SU-DHL-6 (cell line): ENCODE data around the gene OXSR1.

Source experiments
- H2AFZ ChIP-seq: fragments of 200-600 bp; sonication (generic); 2 replicates; pipeline ENCODE4 v1.6.1; 2014; ENCODE audit warnings: low read depth, mild to moderate bottlenecking, moderate library complexity, mixed read lengths, antibody characterized with exemption, low read length; ENCODE audit not compliant: severe bottlenecking
- H3F3A ChIP-seq: fragments of 200-600 bp; shearing (Covaris generic); 2 replicates; pipeline ENCODE4 v1.6.0; 2016; ENCODE audit warnings: antibody characterized with exemption, mild to moderate bottlenecking; ENCODE audit not compliant: insufficient read depth
- H3K27ac ChIP-seq: fragments of 200-600 bp; sonication (generic); 2 replicates; pipeline ENCODE4 v1.5.1; 2016; ENCODE audit warnings: low read depth, mild to moderate bottlenecking, low read length, moderate library complexity, mixed read lengths
- H3K27me3 ChIP-seq: fragments of 200-600 bp; sonication (generic), shearing (Covaris generic); 2 replicates; pipeline ENCODE4 v1.6.0; 2014; ENCODE audit warnings: mild to moderate bottlenecking, low read length
- H3K36me3 ChIP-seq: fragments of 200-600 bp; sonication (generic); 2 replicates; pipeline ENCODE4 v1.6.1; 2014; ENCODE audit warnings: mild to moderate bottlenecking, low read length, mixed read lengths
- H3K4me2 ChIP-seq: fragments of 300-600, 200-600 bp; shearing (Covaris generic), sonication (generic); 2 replicates; pipeline ENCODE4 v1.6.0; 2014; ENCODE audit warnings: low read length, low read depth, mild to moderate bottlenecking; ENCODE audit not compliant: poor library complexity, severe bottlenecking
- H3K4me3 ChIP-seq: fragments of 200-600 bp; sonication (generic); 2 replicates; pipeline ENCODE4 v1.5.1; 2014; ENCODE audit warnings: antibody characterized with exemption, low read length, mild to moderate bottlenecking, mixed read lengths; ENCODE audit not compliant: insufficient read depth, poor library complexity, severe bottlenecking
- H3K79me2 ChIP-seq: fragments of 200-600 bp; sonication (generic); 2 replicates; pipeline ENCODE4 v1.6.1; 2014; ENCODE audit warnings: mild to moderate bottlenecking, low read length, moderate library complexity; ENCODE audit not compliant: insufficient read depth
- H3K9ac ChIP-seq: fragments of 200-600 bp; sonication (generic); 2 replicates; pipeline ENCODE4 v1.7.0; 2014; ENCODE audit warnings: mild to moderate bottlenecking, low read length
- H3K9me2 ChIP-seq: fragments of 200-600 bp; sonication (generic); replicated peaks from 2 replicates; pipeline ENCODE4 v1.6.1; 2014; ENCODE audit warnings: low read length; ENCODE audit not compliant: insufficient read depth
- H3K9me3 ChIP-seq: fragments of 200-600 bp; sonication (generic); 2 replicates; pipeline ENCODE4 v1.6.1; 2014; ENCODE audit warnings: low read length, mixed read lengths; ENCODE audit not compliant: insufficient read depth
- H4K20me1 ChIP-seq: fragments of 200-600 bp; sonication (generic); 2 replicates; pipeline ENCODE4 v1.6.1; 2014; ENCODE audit warnings: low read depth, mild to moderate bottlenecking, antibody characterized with exemption, low read length, moderate library complexity, mixed read lengths
- CTCF ChIP-seq: fragments of 200-600 bp; sonication (generic); IDR thresholded peaks from one replicate; pipeline ENCODE4 v1.5.1; 2017; ENCODE audit warnings: antibody characterized with exemption, mild to moderate bottlenecking, low read length, moderate library complexity; ENCODE audit not compliant: insufficient read depth, poor library complexity, severe bottlenecking
- EZH2phosphoT487 ChIP-seq: fragments of 200-600 bp; sonication (generic), shearing (Covaris generic); conservative IDR thresholded peaks from 2 replicates; pipeline ENCODE4 v1.6.1; 2018; ENCODE audit warnings: mild to moderate bottlenecking, antibody characterized with exemption, low read length, moderate library complexity, mixed read lengths

Gene OXSR1

DNA sequence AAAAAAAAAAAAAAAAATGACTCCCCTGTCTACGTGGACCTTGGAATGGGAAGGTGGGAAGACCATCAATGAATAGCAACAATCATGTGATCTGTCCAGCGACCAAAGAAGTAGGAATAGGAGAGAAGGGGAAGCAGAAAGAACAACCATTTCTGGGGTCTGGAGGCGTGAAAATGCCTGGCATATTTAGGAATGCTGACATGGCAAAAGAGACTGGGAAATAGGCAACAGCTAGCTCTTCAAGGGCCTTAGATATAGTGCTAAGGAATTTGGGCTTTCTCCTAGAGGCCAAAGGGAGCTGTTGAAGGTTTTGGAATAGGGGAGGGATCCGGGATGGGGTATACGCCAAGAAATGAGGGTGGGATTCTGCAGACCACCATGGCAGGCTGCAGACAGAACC, 106.2 kb downstream of the OXSR1 start:
- H3K9ac ChIP-seq = no peak overlapping the region
- H3K79me2 ChIP-seq = no peaks in the 10 kb centered on the region
- no peaks in the 10 kb centered on the region for H4K20me1 ChIP-seq

DNA sequence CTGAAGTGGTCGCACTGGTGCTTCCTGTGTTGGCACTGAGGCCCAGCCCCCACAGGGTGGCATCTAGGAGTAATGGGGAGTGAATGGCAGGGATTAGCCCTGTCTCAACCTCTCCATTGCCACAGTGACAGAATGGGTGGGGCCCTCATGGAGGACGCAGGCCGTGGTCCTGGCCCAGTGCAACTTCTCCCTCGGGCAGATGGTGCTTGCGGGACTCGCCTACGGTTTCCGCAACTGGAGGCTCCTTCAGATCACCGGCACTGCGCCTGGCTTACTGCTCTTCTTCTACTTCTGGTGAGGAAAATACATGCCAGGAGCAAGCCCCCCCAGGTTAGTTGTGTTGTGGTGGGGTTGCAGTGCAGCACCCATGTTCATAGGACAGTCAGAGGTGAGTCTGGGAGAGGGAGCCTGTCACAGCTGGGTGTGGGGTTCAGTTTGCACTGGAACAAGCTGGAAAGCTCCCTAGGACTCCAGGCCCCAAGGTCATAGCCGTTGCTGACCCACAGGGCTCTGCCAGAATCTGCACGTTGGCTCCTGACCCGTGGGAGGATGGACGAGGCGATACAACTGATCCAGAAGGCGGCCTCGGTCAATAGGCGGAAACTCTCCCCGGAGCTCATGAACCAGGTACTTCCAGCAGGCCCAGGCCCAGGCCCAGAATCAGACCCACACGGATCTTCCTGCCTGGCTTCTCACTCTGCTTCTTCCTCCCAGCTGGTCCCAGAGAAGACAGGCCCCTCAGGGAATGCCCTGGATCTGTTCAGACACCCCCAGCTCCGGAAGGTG, 109.7 kb downstream of the OXSR1 start:
- H3K9me2 ChIP-seq = no peaks in the 10 kb centered on the region
- H3K27me3 ChIP-seq = no peaks in the 10 kb centered on the region
- no peak overlapping the region for H3K4me2 ChIP-seq
- no peak overlapping the region for H3K4me3 ChIP-seq
- no peaks in the 10 kb centered on the region for H3F3A ChIP-seq
- H3K9ac ChIP-seq = no peak overlapping the region
- no peak overlapping the region for H3K27ac ChIP-seq
- TF ChIP-seq EZH2phosphoT487 (no peak), CTCF (no peak)
- H3K9me3 ChIP-seq = no peaks in the 10 kb centered on the region
- H4K20me1 ChIP-seq = no peaks in the 10 kb centered on the region
- H2AFZ ChIP-seq = no peak overlapping the region
- H3K36me3 ChIP-seq = no peaks in the 10 kb centered on the region
- no peaks in the 10 kb centered on the region for H3K79me2 ChIP-seq

More for the DNA sequence above, 106.2 kb downstream of the OXSR1 start:
- no peaks in the 10 kb centered on the region for H3K27me3 ChIP-seq
- H3K9me3 ChIP-seq = no peaks in the 10 kb centered on the region
- H3K4me3 ChIP-seq = no peak overlapping the region
- no peak overlapping the region for H3K27ac ChIP-seq
- H3K9me2 ChIP-seq = no peaks in the 10 kb centered on the region
- H3K36me3 ChIP-seq = no peaks in the 10 kb centered on the region
- no peak for TF ChIP-seq EZH2phosphoT487
- TF ChIP-seq CTCF = no peak
- H3F3A ChIP-seq = 0 out of 2 replicates have a peak, but pooled peaks cover 4% of the 10 kb centered on the region
- no peak overlapping the region for H3K4me2 ChIP-seq
- no peak overlapping the region for H2AFZ ChIP-seq

GRCh38 chr3:38275658-38276057, 110.3 kb downstream of the OXSR1 start:
- Histone ChIP-seq H3K4me3 (no peak overlapping the region), H2AFZ (no peak overlapping the region), H3K36me3 (no peaks in the 10 kb centered on the region), H3K9ac (no peak overlapping the region), H3K27ac (no peak overlapping the region), H4K20me1 (no peaks in the 10 kb centered on the region), H3K79me2 (no peaks in the 10 kb centered on the region), H3K4me2 (no peak overlapping the region), H3F3A (no peaks in the 10 kb centered on the region), H3K9me2 (no peaks in the 10 kb centered on the region), H3K27me3 (no peaks in the 10 kb centered on the region), H3K9me3 (no peaks in the 10 kb centered on the region)
- TF ChIP-seq CTCF = no peak
- no peak for TF ChIP-seq EZH2phosphoT487
